PC-9 (cell line): ENCODE measurements around the gene HSPA1B. TPM values are rescaled to one million over a fixed set of nuclear protein-coding genes. Genes with fewer than 3 reads are reported as not detected.
"Not testable (repeated sequence)": the region's sequence is repeated elsewhere in the genome, so short reads cannot be mapped to it uniquely, and the experiment has no call there.

Experiments used
- BruUV-seq: library from RNA; stranded (reverse); fragments of 400-500 nt; replicated peaks from 2 replicates; lab custom pipeline; 2021; lab: Mats Ljungman, UMichigan
- CTCF ChIA-PET: fragments of 300-600 bp; sonication (Branson Sonifier 250); formaldehyde crosslinking; loops from one replicate; lab custom pipeline; 2022; ENCODE audit warnings: antibody characterized with exemption; lab: Charles Lee
- POLR2A ChIA-PET: fragments of 300-600 bp; sonication (Branson Sonifier 250); formaldehyde crosslinking; loops from one replicate; lab custom pipeline; 2022; ENCODE audit warnings: antibody characterized with exemption; ENCODE audit not compliant: unreplicated experiment; lab: Charles Lee
- DNase-seq, 2 experiments: peaks; one replicate each; pipeline versions ENCODE4 v3.0.0 to v3.0.0-alpha.2; 2015 to 2022; ENCODE audit warnings: mixed read lengths in 1 of 2
- H2AFZ ChIP-seq: fragments of 200-600 bp; sonication (generic); 2 replicates; pipeline ENCODE4 v1.8.1; 2017; ENCODE audit warnings: antibody characterized with exemption
- H3F3A ChIP-seq: fragments of 200-600 bp; sonication (generic); 2 replicates; pipeline ENCODE4 v1.8.1; 2017; ENCODE audit warnings: antibody characterized with exemption, mild to moderate bottlenecking, low read depth; ENCODE audit not compliant: insufficient read depth
- H3K27ac ChIP-seq: fragments of 200-600 bp; sonication (generic); 2 replicates; pipeline ENCODE4 v1.6.1; 2016; ENCODE audit warnings: mixed run types
- H3K27me3 ChIP-seq: fragments of 200-600 bp; sonication (generic); 2 replicates; pipeline ENCODE4 v1.6.1; 2016; ENCODE audit warnings: low read depth, mixed run types; ENCODE audit not compliant: insufficient read depth
- H3K36me3 ChIP-seq: fragments of 200-600 bp; sonication (generic); 2 replicates; pipeline ENCODE4 v1.6.1; 2016; ENCODE audit warnings: low read depth, mixed run types
- H3K4me1 ChIP-seq: fragments of 200-600 bp; sonication (generic); replicated peaks from 2 replicates; pipeline ENCODE4 v1.6.1; 2016; ENCODE audit warnings: mixed run types; ENCODE audit not compliant: insufficient read depth
- H3K4me2 ChIP-seq: fragments of 200-600 bp; sonication (generic); 2 replicates; pipeline ENCODE4 v1.6.1; 2017; ENCODE audit warnings: mixed run types
- H3K4me3 ChIP-seq: fragments of 200-600 bp; sonication (generic); 2 replicates; pipeline ENCODE4 v1.6.1; 2016; ENCODE audit warnings: mixed run types
- H3K79me2 ChIP-seq: fragments of 200-600 bp; sonication (generic); 2 replicates; pipeline ENCODE4 v1.6.1; 2017; ENCODE audit warnings: low read depth, mixed run types
- H3K9me2 ChIP-seq: fragments of 200-600 bp; sonication (generic); 2 replicates; pipeline ENCODE4 v1.8.1; 2017; ENCODE audit warnings: mild to moderate bottlenecking; ENCODE audit not compliant: insufficient read depth
- H3K9me3 ChIP-seq: fragments of 200-600 bp; sonication (generic); 2 replicates; pipeline ENCODE4 v1.8.1; 2016; ENCODE audit warnings: low read depth; ENCODE audit not compliant: insufficient read depth
- H4K20me1 ChIP-seq: fragments of 200-600 bp; sonication (generic); 2 replicates; pipeline ENCODE4 v1.8.1; 2017; ENCODE audit not compliant: insufficient read depth
- CTCF ChIP-seq: fragments of 200-600 bp; sonication (generic); conservative IDR thresholded peaks from 2 replicates; pipeline ENCODE4 v1.6.1; 2017; ENCODE audit warnings: mixed run types, antibody characterized with exemption, mild to moderate bottlenecking, moderate library complexity
- EZH2 ChIP-seq: fragments of 200-600 bp; sonication (generic); IDR thresholded peaks from 2 replicates; pipeline ENCODE4 v1.8.0; 2017; ENCODE audit warnings: antibody characterized with exemption, low read depth
- intact Hi-C: fragments of 100-400 bp; cut with micrococcal nuclease; formaldehyde crosslinking; loops from one replicate; pipeline ENCODE4 v1.10.0; 2022; ENCODE audit not compliant: unreplicated experiment
- total RNA-seq: library from RNA; stranded (reverse); gene quantifications from 2 replicates; pipeline ENCODE4 v1.2.3, GENCODE V29; 2021

The HSPA1B gene
- total RNA-seq, 1 experiment from 2014 or later = 334 TPM

DNA sequence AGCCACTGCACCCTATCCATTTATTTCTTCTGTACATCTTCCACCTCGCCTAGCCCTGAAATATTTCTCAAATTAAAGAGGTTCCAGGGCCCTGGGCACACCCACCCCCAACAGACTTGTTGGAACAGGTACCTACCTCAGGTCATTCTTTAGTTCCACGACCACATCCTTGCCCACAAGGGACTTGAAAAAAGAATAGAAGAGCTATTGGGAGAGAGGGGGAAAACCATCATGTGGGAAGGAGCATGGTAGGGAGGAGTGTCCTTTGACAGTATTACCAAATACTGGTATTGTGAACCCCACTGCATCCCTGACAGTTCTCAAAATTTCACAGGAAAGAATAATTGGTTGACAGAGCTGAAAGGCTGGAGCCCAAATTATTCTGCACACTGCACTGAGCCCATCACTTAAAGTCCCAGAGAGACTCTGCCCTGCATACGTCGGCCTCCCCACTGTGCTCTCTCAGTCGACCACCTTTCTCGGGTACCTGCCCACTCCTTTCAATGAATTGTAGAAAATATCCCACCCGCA, 21.5 kb upstream of the HSPA1B start:
- Histone ChIP-seq H3K9me3 (no peaks in the 10 kb centered on the region), H3K79me2 (peaks cover 32% of the 10 kb centered on the region), H2AFZ (peak overlapping the region; percentile 91), H3K36me3 (0 out of 2 replicates have a peak, but pooled peaks cover 6% of the 10 kb centered on the region), H3K27me3 (no peaks in the 10 kb centered on the region), H3K27ac (peak overlapping the region; percentile 56; the same call in 1 of the 2 replicates), H3K4me2 (peak overlapping the region; percentile 75), H3F3A (peaks cover 17% of the 10 kb centered on the region), H3K9me2 (no peaks in the 10 kb centered on the region), H4K20me1 (no peaks in the 10 kb centered on the region), H3K4me1 (peaks cover 8% of the 10 kb centered on the region; the same call in 1 of the 2 replicates), H3K4me3 (peak overlapping the region; percentile 93)
- BruUV-seq = no TSS peak
- ChIA-PET CTCF (interaction anchor here (0.6 to 1.5 kb wide), 2 partner anchors 10 to 19 kb away, joined by 6 to 10 read pairs; partner anchors contain the start of gene VARS1), POLR2A (interaction anchor here (0.6 to 0.7 kb wide), 6 partner anchors 8 to 329 kb away, joined by 3 to 13 read pairs (median 4); partner anchors contain the start of genes HSPA1A, HSPA1B and HSPA1L)
- intact Hi-C loops = no loop called here
- DNase-seq = no peak
- TF ChIP-seq CTCF (no peak), EZH2 (no peak)

DNA sequence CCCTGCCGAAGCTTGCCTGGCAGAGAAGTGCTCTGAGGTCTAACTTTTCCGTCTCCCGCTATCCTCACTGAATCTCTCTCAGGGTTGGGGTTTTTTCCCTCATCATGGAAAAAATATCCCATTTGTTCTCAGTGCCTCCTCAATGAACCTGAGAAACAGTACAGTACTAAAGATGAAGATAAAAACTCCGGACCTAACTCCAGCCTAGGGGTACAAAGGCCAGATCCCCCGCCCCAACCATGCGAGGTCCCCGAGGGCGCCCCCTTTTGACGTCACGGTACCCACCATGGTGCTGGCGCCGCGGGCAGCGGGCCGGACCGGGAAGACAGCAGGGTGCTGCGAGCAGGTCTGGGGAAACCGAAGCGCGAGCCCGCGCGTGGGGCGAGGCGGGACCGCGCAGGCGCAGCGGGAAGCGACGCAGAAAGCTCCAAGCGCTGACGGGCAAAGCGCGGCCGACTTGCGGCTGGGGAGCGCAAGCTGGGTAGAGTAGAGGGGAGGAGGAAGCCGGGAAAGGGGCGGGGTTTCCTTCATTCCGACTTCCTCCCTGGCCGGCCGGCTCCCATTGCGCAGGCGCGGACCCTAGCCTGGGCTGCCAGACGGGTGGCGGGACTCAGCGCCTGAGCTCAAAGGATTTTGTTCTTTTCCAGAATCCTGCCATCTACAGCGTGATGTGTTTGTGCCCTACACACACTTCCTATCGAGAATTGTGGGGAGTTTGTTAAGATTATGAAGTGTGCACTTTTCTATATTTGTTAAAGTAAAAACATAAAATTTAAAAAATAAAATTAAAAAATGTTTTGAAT, 20.9 kb upstream of the HSPA1B start, which contains the start of gene LSM2:
Gene LSM2 (minus strand): TSS at position 497 of the 803 bp plus-strand sequence. CDS start 209 bp downstream, at position 288.
- Histone ChIP-seq H3K9me3 (no peaks in the 10 kb centered on the region), H3F3A (peaks cover 13% of the 10 kb centered on the region), H3K27ac (peak within 1 kb of the TSS; percentile 56), H3K4me1 (peaks cover 8% of the 10 kb centered on the region; the same call in 1 of the 2 replicates), H3K4me3 (peak within 1 kb of the TSS; percentile 93), H3K79me2 (peaks cover 32% of the 10 kb centered on the region), H3K9me2 (no peaks in the 10 kb centered on the region), H3K27me3 (no peaks in the 10 kb centered on the region), H4K20me1 (no peaks in the 10 kb centered on the region), H2AFZ (peak within 1 kb of the TSS; percentile 91), H3K4me2 (peak within 1 kb of the TSS; percentile 75), H3K36me3 (0 out of 2 replicates have a peak, but pooled peaks cover 6% of the 10 kb centered on the region)
- CTCF ChIA-PET = interaction anchor here (0.6 to 1.5 kb wide), 3 partner anchors 11 to 37 kb away, joined by 3 to 10 read pairs (median 6); partner anchors contain the start of gene VARS1
- TF ChIP-seq CTCF (peak; percentile 54), EZH2 (no peak)
- intact Hi-C loops = no loop called here
- POLR2A ChIA-PET = interaction anchor here (0.6 to 1.1 kb wide), 9 partner anchors 8 to 330 kb away, joined by 3 to 12 read pairs (median 5); partner anchors contain the start of genes BAG6, HSPA1A, HSPA1L and VARS1
- peak; percentile 82 to 97 for DNase-seq
- TSS peak; percentile 60 for BruUV-seq

DNA sequence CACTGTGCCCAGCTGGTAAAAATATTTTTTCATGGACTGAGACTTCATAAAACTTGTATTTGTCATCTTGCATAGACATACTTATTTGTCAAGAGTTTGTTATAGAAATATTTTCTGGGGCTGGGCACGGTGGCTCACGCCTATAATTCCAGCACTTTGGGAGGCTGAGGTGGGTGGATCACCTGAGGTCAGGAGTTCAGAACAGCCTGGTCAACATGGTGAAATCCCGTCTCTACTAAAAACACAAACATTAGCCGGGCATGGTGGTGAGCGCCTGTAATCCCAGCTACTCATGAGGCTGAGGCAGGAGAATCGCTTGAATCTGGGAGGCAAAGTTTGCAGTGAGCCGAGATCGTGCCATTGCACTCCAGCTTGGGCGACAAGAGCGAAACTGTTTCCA, 18.9 kb upstream of the HSPA1B start:
- H3K79me2 ChIP-seq = peaks cover 44% of the 10 kb centered on the region
- DNase-seq, H3K36me3 ChIP-seq, H3K27ac ChIP-seq, H3K4me2 ChIP-seq, intact Hi-C loops, H3K9me2 ChIP-seq, BruUV-seq, H3K4me3 ChIP-seq, H2AFZ ChIP-seq, H3K9me3 ChIP-seq, H4K20me1 ChIP-seq, H3K27me3 ChIP-seq: not testable (repeated sequence)
- CTCF ChIA-PET = interaction anchor here (0.6 kb wide), 1 partner anchor 54 kb away, joined by 3 read pairs; the partner anchor contains the start of gene NEU1
- H3K4me1 ChIP-seq = peaks cover 14% of the 10 kb centered on the region
- H3F3A ChIP-seq = peaks cover 20% of the 10 kb centered on the region
- POLR2A ChIA-PET = interaction anchor here (0.7 kb wide), 1 partner anchor 14 kb away, joined by 3 read pairs; no protein-coding TSS in a partner anchor
